UCSD-AML1 (cell line): ENCODE measurements around the gene E2F6.

Experiments used
- DNase-seq: peaks from one replicate; lab custom pipeline; 2025; ENCODE audit not compliant: unreplicated experiment; lab: John Stamatoyannopoulos, UW

E2F6 gene

GRCh38 chr2:11396021-11396420 is 69.9 kb downstream of the E2F6 start:
- no peak for DNase-seq

GRCh38 chr2:11395389-11395788 is 70.6 kb downstream of the E2F6 start:
- DNase-seq: no peak
